Stimulated activated CD4-positive, alpha-beta T cell treated with anti-CD3 and anti-CD28 coated beads, Interleukin-2, amount 100 ng/mL, for 4 hours (primary cell): ENCODE data around the gene TNRC6B.

Source experiments
- DNase-seq: peaks from one replicate; pipeline ENCODE4 v3.0.0-alpha.2; 2020; ENCODE audit warnings: low read depth

Gene TNRC6B

GRCh38 chr22:40240160-40240559, 62.4 kb downstream of the TNRC6B start:
- DNase-seq, result no peak

GRCh38 chr22:40240686-40241085, 63.0 kb downstream of the TNRC6B start:
- DNase-seq, result no peak

GRCh38 chr22:40241200-40241763, 63.6 kb downstream of the TNRC6B start:
- no peak for DNase-seq

- no peak for DNase-seq
These were observed 66.2 kb downstream of the TNRC6B start for GRCh38 chr22:40243891-40244290.

DNA sequence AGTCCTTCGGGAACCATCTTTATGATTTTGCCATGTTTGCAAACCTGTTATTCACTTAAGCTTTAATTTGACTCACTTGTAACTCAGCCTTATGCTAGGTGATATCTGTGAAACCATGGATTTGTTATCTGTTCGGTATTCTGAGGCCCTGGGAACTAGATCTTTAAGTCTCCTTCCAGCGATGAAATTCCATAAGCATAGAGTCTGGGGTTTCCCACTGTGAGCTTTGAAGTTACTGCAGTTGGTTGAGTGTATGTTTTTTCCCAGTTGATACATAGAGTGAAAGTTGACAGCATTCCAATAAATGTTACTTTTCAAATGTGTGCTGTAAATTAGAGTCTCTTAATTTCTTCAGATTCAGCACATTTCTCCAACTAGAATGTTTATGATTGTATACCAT, 66.9 kb downstream of the TNRC6B start:
- DNase-seq, result no peak

- no peak for DNase-seq
These were observed 70.3 kb downstream of the TNRC6B start for GRCh38 chr22:40247976-40248375.

DNA sequence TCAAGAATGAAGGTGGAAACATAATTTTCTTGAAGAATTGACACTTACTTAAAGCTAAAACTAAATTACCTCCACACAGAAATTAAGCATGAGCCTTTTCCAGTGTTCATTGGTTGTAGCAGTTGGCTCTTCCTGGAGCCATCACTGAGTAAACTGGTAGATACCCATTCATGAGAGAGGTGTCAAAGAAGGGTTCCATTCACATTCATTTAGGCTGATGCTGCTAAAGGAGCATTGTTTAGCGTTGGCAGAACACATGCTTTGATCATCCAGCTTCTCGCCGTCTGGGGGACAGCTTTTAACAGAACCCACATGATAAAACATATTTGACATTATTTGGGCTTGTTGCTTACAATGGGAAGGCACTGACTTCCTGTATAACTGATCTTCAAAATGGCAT, 71.6 kb downstream of the TNRC6B start:
- DNase-seq, result no peak

DNA sequence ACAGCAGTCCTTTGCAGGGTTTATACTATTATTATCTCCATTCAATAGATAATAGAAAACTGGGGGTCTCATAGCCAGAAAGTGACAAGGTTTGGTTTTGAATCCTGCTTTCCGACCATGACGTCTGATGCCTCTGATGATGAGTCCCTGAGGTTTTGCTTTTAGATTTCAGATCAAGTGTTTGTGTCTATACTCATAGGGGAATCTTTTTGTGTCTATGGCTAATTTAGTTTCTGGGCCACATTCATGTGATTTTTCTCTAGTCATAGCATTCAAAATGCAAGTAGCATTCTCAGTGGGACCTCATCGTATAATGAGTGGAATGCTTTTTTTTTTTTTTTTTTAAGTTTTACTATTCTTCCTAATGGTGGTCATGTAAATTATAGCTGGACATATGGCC, 72.9 kb downstream of the TNRC6B start:
- DNase-seq, result no peak

- no peak for DNase-seq
These were observed 73.4 kb downstream of the TNRC6B start for GRCh38 chr22:40251106-40251505.

GRCh38 chr22:40252146-40252545, 74.4 kb downstream of the TNRC6B start:
- no peak for DNase-seq

DNA sequence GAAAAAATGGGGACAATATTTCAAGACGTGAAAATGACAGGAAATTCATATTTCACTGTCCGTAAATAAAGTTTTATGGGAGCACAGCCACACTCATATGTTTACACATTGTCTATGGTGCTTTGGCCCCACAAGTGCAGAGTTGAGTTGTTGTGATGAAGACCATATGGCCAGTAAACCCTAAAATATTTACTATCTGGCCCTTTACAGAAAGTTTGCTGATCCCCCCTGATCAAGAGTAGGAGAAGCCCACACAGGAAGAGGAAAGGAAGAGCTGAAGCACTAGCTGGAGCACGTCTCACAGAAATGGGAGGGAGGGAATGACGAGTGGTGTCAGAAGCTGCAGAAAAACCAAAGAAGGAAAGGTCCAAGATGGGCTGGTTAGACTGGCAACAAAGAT, 78.8 kb downstream of the TNRC6B start:
- DNase-seq, result no peak

DNA sequence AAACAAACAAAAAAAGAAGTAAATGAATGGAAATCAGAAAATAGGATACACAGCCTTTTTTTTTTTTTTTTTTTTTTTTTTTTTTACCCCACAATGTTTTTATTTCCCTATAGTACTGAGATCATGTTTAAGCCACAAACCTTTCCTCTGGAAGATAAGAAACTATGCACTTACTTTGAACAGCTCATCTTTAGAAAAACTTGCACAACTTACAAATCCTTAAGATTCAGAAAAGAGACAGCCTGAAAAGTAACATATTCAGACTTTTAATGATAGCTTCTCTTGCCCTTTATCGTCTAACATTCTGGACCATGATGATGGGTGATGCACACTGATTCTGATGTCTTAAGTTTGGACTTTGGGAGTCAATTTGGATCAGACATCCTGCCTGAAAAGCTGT, 80.3 kb downstream of the TNRC6B start:
- DNase-seq, result no peak

DNA sequence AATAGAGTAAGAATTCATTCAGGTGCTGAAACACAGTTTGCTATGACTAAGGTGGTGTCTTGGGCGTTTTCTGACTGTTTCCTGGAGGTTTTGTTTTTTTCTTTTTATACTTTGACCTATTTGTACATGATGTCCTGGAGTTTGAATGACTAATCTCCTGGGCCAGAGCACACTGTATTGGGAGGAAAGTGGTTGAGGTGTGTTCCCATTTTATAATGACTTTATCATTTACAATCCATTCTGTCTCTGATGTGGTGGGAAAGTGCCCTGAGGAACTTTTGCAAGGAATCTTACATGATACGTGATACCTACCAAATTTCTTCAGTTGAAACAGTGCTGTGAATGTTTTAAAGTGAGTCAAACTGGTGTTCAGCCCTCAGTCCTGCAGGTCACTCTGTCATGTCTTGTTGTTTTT, 80.8 kb downstream of the TNRC6B start:
- no peak for DNase-seq

GRCh38 chr22:40261783-40262182, 84.1 kb downstream of the TNRC6B start:
- no peak for DNase-seq

- no peak for DNase-seq
These were observed 85.5 kb downstream of the TNRC6B start for GRCh38 chr22:40263191-40263590.

GRCh38 chr22:40265783-40266182, 88.1 kb downstream of the TNRC6B start:
- DNase-seq, result no peak

DNA sequence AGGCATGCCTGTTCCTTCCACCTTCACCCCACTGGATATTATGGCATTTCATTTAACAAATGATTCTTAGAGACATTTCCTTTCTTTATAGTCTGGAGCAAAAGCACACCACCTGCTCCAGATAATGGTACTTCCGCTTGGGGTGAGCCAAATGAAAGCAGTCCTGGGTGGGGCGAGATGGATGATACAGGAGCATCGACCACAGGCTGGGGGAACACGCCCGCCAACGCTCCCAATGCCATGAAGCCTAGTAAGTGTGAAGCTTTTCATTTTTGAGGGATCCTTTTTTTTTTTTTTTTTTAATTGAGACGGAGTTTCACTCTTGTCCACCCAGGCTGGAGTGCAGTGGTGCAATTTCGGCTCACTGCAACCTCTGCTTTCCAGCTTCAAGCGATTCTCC, 92.3 kb downstream of the TNRC6B start:
- DNase-seq, result no peak

DNA sequence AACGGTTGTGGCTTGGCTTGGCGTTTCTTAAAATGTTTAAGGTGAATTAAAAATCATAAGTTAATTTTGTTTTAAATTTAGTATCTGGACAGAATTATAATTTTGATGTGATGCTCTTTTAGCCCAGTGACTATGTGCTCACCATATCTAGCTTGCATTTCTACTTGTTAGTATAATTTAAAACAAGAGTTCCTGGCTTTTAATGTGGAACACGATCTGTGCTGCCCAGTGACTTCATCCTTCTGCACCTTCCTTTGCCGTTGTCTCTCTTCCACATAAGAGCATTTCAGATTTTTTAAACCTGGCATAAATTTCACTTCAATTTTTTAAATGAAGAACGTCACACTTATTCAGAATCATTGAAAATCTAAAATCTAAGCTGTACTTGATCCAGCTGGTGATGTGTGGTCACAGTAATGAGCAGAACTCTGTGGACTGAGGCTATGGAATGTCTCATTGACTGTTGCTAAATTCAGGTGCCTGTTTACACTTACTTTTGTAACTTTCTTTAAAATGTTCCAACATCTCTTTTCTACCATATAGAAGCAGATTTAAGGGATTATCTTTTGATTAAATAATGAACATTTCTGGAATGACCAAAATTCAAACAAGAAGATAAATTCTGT, 93.1 kb downstream of the TNRC6B start:
- no peak for DNase-seq

DNA sequence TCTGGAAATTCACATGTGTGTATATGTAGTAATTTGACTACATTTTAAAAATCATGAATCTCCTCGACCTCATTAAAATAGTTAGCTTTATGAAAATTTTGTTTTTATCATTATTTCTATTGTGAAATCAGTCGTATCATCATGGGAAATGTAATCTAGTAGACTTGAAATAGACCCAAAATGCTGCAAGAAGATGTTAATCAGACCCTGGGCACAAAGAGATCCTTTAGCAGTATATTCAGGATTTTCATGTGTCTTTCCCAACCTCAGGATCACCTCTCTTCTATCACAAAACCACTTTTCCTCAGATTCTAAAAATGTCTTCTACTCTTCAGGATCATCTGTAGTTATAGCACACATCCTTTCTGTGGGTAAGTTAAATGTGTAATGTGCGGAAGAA, 93.7 kb downstream of the TNRC6B start:
- no peak for DNase-seq

GRCh38 chr22:40273319-40273718, 95.6 kb downstream of the TNRC6B start:
- no peak for DNase-seq

GRCh38 chr22:40276996-40277823, 99.5 kb downstream of the TNRC6B start:
- DNase-seq, result no peak

DNA sequence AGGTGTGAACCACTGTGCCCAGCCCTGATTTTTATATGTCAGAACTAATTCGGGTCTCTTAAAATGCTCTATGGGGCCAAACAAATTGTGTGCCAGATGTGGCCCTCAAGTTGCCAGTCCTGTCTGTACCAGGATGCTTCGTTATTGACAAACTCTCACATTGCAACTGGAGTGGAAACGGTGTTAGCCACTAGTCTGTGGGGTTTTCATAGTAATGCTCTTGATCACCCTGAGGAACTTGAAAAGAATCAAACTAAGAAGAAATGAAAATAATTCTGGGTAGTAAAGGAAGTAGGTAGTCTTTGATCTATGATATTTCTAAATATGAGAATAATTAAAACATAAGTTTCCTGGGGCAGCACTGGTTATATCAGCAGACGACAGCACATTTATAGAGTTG, 101.3 kb downstream of the TNRC6B start:
- DNase-seq, result no peak

DNA sequence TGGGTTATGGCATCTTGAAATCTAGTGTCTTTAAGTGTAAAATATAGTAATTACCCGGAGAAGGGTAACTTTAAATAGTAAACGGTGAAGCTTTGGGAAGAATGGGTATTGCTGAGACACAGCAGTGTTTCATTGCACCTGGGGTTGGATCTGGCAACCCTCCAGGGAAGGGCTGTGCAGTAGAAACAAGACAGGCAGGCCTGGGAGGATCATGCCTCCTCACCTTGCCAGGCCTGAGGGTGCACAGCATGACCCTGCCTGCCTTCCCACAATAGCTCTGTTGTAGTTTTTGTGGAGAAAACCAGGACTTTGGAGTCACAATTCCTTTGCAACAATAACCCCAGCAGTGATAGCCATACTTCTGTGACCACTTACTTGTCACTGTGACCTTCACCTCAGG, 104.0 kb downstream of the TNRC6B start:
- no peak for DNase-seq

DNA sequence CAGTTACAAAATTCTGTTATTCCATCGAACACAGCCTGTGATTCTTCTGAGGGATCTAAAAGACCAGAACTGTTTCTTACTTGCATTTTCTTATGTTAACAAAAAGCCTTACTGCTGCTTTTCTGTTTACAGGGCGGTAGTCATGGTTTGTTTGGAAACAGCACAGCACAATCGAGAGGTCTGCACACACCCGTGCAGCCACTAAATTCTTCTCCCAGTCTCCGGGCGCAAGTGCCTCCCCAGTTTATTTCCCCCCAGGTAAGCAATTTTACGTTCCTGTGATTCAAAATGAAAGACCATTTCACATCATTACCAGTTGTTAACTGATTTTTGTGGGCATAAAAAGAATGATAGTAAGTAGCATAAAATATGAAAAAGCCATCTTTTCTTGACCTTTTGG, 107.8 kb downstream of the TNRC6B start:
- no peak for DNase-seq
